Measurements from ENCODE around the gene PRR19.

Gene PRR19, protein sequence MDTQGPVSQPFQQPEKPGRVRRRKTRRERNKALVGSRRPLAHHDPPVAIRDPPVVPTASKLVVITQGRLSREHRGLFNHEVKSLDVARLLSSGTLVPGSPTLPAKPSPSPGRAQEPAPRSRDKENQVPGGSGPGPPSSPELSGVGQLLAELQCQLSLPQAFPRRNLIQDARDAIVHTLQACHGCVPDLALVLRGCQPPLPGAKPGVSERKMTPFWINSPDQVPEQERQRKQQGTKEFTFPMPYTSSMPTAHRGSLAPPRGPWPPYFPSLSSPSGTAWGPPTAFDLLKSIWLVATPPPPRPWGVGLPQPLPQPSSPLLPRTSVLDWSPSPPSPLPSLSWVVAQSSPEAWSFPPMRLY

DNA sequence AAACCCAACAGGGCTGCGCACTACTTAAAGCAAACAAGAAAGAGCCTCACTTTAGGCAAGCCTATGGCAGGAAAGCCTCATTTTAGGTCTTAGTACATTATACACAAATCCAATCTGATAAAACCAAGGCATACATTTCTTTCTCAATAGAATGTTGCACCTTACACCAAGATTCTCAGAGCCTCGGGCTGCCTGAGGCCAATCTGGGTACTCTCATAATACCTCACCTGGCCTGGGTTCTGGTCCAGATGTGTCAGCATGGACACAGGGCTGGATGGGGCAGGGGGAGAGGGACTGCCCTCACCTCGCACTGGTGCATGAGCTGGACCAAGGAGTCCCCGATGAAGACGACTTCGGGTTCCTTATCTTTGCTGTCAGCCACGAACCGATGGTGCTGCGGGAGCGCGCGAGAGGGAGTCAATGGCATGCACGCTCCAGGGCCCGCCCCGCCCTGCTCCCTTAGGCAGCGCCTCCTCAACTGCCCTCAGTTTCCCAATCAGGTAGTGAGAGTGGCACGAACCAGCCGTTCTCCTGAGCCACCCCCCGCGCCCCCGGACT, at the start of gene PRR19:
Gene PRR19 (plus strand): TSS at position 487 of the 558 bp plus-strand sequence. CDS start 7,453 bp downstream, outside the sequence.
- DNase-seq (ENCODE audit: insufficient read length, low spot score) = no peak
- no peak for TF ChIP-seq CTCF (IDR thresholded peaks at IDR 0.05; ENCODE audit: insufficient read depth, missing control alignments)
- FAIRE-seq = no peak

- no peak for TF ChIP-seq CTCF (IDR thresholded peaks at IDR 0.05; ENCODE audit: insufficient read depth, missing control alignments)
- FAIRE-seq (no peak), DNase-seq (ENCODE audit: insufficient read length, low spot score) (no peak)
Observed at GRCh38 chr19:42252365-42253244, 49.3 kb upstream of the PRR19 start.

DNA sequence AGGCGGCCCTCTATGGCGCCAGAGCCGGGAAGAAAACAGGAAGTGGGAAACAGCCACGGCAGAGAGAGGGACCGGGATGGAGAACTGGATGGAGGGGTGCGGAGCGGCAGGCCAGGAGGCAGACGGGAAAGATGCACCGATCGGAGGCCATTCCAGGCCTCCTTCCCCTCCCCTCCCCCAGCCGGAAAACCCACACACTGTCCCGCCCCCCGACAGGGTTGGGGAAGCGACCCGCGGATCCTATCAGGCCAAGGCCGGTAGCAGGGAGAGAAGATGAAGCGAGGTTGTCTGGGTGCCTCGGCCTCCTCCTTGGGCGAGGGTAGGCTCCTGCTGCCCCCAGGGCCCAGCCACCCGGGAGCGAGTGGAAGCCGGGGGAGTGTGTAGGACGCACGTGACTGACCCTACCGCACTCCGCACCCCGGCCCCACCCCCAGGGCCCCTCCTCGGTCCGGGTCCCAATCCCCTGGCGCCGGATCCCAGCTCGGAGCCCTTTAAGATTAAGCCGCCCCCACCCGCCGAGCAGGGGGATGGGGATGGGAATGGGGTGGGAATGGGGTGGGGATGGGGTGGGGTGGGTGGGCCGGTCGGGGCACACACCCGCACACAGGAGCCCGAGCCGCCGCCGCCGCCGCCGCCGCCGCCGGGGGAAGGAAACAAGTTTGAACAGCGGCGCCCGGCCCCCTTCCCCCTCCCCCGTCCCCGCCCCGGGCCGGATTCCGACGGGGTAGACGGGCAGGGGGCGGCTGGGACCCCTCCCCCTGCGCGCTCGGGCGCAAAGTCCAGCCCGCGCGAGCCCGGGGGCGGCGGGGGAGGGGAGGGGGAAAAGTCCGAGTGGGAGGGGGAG, 48.5 kb upstream of the PRR19 start:
- FAIRE-seq = no peak
- peak; percentile 62 for DNase-seq (ENCODE audit: insufficient read length, low spot score)
- no peak for TF ChIP-seq CTCF (IDR thresholded peaks at IDR 0.05; ENCODE audit: insufficient read depth, missing control alignments)

- FAIRE-seq = no peak
- TF ChIP-seq CTCF (IDR thresholded peaks at IDR 0.05; ENCODE audit: insufficient read depth, missing control alignments) = no peak
- DNase-seq (ENCODE audit: insufficient read length, low spot score) = no peak
Observed at GRCh38 chr19:42254089-42254849, 47.7 kb upstream of the PRR19 start.

- no peak for TF ChIP-seq CTCF (IDR thresholded peaks at IDR 0.05; ENCODE audit: insufficient read depth, missing control alignments)
- FAIRE-seq = no peak
- DNase-seq (ENCODE audit: insufficient read length, low spot score) = peak; percentile 90
Observed at GRCh38 chr19:42254850-42255765, 46.8 kb upstream of the PRR19 start, which contains the start of gene ERF. ERF (minus strand) TSS chr19:42255128; CDS start chr19:42254999, 129 bp downstream.

All from D721Med (cell line).